ENCODE measurements around the gene JUNB.

The JUNB gene

DNA sequence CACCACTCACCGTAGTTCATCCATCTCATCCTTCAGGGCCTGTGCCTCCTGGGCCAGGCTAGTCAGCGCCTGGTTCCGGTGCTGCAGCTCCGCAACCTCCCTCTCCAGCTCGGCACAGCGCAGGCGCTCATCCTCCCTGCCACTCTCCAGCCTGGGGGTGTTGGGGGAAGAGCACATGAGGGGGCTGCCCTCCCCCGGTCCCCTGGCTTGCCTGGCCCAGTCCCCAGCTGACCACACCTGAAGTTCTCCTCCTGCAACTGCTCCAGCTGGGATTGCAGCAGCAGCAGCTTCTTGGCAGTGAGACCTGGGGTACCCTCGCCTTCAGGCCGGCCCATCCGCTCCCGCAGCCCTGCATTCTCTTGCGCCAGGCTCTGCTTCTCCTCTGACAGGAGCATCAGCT lies 20.4 kb upstream of the JUNB start:
- in situ Hi-C loops (cut with HindIII; ENCODE audit: low pct_ligation_motif_present, low pct_unique_long_range_greater_than_20kb, low sequenced_read_pairs), result no loop called here
- DNase-seq, result no peak

DNA sequence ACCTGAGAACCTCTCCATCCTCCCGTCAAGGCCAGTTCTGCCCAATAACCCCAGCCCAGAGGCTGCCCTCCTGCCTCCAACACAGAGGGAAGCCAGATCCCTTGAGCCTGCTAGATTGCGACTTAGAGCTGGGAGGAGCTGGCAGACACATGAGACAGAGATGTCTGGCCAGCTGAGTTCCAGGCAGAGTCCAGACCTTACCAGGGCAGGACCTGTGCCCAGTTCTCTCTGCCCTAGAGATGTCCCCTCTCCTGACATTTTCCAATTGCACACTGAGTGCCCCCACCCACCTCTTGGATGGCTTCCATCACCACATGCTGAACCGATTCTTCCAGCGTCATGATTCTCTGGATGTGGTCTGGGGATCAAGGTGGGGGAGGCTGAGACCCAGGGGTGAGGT lies 19.0 kb upstream of the JUNB start:
- in situ Hi-C loops (cut with HindIII; ENCODE audit: low pct_ligation_motif_present, low pct_unique_long_range_greater_than_20kb, low sequenced_read_pairs), result no loop called here
- DNase-seq, result no peak

DNA sequence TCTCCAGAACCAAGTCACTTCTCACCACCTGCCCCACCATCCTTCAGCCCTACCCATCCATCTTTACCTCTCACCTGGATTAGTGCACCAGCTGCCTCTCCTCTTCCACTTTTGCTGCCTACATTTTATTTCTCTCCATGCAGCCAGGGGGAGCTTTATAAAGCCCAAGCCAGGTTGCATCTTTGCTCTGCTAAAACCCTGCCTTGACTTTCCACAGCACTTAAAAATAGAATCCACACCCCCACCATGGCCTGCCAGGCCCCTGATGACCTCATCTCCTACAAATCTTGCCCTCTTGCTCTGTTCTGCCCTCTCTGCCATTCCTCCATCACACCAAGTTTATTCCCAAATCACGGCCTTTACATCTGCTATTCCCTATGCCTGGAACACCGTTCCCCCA lies 17.7 kb upstream of the JUNB start:
- DNase-seq, result peak; percentile 54
- in situ Hi-C loops (cut with HindIII; ENCODE audit: low pct_ligation_motif_present, low pct_unique_long_range_greater_than_20kb, low sequenced_read_pairs), result no loop called here

DNA sequence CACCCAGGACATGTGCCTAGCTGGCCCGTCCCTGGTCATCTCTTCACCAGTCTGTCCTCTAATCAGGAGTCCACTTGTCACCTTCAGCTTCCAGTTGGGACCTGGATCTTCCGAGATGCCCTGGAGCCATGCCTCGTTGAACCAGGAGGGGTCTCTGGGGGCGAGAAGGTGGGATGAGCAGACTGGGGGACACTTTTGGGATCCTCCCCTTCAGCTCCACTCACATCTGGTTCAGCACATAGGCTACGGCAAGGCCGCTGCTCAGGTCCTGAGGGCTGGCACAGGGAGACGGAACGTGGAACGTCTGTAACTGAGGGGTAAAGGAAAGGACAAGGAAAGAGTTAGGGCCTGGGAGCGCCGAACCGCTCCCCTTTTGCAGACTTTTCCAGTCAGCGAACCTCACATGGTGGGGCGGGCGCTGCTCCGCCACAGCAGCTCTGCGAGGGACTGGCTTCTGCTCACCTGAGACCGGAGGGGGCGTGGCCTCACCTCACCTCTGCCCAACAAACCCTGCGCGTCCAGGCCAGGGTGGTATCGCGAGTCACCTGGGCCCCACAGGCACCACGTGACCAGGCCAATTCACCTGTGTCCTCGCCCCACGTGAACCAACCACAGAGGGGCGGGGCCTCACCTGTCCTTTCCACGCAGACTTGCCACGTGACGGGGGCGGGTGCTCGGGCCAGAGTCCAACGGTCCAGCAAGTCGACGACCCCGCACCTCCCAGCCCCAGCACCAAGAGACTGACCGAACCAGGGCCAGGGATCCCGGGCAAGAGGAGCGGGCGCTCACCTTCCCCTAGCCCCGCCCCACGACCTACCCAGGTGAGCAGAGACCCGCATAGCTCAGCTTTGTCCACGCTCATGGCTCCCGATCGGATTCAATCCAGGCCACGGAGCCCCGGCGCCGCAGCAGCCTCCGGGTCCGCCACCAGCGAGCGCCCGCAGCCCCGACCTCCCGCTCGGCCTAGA lies 16.4 kb upstream of the JUNB start, which contains the start of gene HOOK2:
Gene HOOK2 (minus strand): TSS at position 965 of the 968 bp plus-strand sequence. CDS start 103 bp downstream, at position 862.
- DNase-seq, result no peak
- in situ Hi-C loops (cut with HindIII; ENCODE audit: low pct_ligation_motif_present, low pct_unique_long_range_greater_than_20kb, low sequenced_read_pairs), result no loop called here

DNA sequence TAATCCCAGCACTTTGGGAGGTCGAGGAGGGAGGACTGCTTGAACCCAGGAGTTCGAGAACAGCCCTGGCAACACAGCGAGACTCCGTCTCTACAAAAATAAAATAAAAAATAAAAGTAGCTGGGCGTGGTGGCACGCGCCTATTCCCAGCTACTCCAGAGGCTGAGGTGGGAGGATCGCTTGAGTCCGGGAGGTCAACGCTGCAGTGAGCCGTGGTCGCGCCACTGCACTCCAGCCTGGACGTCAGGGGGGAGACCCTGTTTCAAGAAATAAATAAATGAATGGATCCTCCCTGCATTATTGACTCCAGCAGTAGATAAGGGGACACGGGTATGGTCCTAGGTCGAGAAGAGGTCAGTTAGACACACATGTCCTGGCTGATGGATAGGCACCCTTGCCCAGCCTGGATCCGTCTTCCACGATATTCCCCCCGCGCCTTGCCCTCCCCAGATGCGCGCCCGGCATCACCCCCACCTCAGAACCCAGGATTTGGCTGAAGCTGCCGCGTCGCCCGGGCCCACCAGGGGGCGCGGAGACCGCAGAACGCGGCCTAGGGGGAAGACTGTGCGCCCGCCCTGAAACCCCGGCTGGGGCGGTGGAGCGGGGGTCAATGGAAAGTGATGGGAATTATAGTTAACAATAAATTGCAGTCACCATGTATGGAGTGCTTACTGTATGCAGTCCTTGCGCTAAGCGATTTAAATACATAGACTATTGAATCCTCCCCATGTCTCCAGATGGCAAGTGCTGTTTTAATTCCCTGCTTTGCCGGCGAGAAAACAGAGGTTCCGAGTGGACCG lies 13.9 kb upstream of the JUNB start:
- in situ Hi-C loops (cut with HindIII; ENCODE audit: low pct_ligation_motif_present, low pct_unique_long_range_greater_than_20kb, low sequenced_read_pairs), result no loop called here
- peak; percentile 71 for DNase-seq

DNA sequence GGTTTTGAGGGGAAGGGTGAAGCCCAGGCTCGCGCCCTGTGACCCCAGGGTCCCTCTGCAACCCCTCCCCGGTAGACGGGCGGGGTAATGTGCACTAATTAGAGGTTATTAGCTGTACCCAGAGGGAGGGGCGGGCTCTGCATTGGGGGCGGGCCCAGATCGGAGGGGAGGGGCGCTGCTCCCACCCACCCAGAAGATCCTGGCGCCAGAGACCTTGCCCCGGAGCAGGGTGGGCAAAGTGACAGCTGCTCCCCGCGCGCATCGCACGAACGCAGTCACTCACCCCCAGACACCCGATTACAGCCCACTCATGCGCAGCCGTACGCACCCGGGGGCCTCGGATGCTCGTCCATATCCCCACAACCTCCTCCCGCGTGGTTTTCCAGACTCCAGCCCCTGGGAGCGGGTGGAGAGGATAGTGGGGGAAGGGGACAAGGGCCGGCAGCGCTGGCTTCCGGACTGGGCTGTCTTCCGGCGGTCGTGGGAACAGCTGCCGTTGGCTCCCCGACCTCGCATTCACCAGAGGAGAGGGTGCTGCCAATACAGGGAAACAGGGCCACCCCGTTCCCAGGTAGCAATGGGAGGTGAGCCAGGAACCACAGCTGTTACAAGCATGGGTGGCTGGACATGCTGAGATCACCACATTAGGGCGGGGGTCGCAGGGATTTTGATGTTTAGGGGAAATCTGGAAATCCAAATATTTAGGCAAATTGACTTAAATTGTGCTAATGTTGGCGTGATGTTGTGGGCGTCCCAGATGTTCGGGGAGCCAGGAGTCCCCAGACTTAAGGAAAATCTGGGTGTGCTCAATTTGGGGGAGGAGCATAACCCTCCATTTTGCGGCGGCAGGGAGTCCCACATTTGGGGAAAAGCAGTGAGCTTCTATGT lies 13.0 kb upstream of the JUNB start:
- peak; percentile 57 for DNase-seq
- in situ Hi-C loops (cut with HindIII; ENCODE audit: low pct_ligation_motif_present, low pct_unique_long_range_greater_than_20kb, low sequenced_read_pairs), result no loop called here

DNA sequence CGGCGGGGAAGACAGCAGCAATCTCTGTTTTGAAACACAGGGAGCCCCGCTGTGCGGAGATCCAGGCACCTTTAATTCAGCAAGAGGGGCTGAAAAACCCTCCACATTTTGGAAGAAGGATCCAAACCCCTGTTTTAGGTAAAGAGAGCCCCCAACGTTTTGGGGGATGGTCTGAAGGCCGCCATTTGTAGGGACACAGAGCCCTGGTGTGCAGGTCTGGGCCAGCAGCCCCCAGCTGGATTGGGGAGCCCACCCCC lies 12.5 kb upstream of the JUNB start:
- DNase-seq, result no peak
- in situ Hi-C loops (cut with HindIII; ENCODE audit: low pct_ligation_motif_present, low pct_unique_long_range_greater_than_20kb, low sequenced_read_pairs), result no loop called here

DNA sequence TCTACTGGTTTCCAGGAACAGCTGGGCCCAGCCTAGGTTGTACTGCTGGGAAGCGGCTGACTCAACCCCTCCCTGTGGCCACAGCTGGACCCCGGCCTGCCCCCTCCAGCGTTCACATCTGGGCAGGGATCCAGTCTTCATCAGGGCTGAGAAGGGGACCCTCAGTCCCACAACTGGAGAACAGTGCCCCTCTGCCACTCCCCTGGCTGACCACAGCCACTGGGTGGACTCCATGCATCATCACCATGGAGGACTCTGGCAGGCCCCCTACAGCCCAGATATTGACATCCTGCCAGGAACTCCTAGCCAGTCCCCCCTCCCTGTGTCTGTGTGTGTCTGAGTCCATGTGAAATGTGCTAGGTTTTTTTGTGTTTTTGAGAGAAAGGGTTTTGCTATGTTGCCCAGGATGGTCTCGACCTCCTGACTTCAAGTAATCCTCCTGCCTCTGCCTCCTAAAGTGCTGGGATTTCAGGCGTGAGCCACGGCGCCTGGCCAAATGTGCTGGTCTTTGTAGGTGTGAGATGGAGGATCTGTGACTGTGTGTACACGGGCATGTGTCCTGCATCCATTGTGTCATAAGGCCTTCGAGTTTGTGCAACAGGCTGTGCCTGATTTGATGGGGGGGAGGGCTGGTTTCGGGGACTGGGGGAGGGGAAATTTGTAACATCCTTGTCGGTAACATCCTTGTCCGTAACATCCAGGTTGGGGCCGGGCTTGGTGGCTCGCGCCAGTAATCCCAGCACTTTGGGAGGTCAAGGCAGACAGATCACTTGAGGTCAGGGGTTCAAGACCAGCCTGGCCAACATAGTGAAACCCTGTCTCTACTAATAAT lies 11.9 kb upstream of the JUNB start:
- in situ Hi-C loops (cut with HindIII; ENCODE audit: low pct_ligation_motif_present, low pct_unique_long_range_greater_than_20kb, low sequenced_read_pairs), result no loop called here
- DNase-seq, result no peak

DNA sequence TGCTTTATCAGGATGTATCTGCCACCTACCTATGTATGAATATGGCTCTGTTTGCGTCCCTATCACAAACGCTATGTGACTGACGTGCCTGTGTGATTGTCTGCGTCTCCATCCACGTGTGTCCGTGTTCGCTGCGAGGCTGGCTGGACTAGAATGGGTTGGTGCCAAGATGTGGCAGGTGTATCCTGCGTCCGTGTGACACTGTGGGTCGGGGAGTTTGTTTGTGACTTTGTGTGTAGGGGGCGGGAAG lies 9.2 kb upstream of the JUNB start:
- no peak for DNase-seq
- in situ Hi-C loops (cut with HindIII; ENCODE audit: low pct_ligation_motif_present, low pct_unique_long_range_greater_than_20kb, low sequenced_read_pairs), result no loop called here

DNA sequence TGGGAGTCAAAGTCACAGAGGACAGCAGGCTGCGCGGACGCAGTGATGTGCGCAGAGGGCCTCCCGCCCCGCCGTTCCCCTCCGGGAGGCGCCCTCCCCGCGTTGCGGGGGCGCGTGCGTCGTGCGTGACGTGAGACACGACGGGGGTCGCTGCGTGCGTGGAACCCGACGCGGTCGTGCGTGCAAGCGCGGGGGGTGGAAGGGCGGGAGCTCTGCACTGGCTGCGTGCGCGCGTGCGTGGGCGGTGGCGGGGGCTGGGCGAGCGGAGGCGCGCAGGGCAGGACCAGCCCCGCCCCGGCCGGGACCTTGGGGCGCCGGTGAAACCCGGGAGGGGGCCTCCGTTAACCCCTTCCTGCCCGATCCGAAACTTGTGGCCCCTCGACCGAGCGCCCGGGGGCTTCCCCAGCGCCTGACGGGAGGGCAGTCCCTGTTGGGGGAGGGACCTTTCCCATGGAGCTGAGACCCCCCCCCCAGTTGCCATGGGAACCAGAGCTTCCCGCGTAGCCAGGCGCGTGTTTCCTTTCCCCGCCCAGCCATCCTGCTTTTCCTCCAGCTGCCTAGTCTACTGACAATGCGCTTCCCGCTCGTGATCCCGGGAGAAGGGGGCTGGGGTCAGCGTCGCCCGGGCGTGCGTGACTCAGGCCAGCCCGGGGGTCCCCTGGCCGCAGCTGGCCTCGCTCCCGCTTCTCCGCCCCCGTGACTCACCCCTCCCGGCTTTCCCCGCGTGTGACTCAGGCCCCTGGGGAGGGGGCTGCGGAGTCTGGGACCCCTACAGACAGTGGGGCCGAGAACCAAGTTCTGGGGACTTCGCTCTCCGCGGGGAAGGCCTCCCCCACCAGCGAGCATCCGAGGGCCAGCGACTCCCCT lies 8.6 kb upstream of the JUNB start:
- DNase-seq, result peak; percentile 52
- in situ Hi-C loops (cut with HindIII; ENCODE audit: low pct_ligation_motif_present, low pct_unique_long_range_greater_than_20kb, low sequenced_read_pairs), result no loop called here

DNA sequence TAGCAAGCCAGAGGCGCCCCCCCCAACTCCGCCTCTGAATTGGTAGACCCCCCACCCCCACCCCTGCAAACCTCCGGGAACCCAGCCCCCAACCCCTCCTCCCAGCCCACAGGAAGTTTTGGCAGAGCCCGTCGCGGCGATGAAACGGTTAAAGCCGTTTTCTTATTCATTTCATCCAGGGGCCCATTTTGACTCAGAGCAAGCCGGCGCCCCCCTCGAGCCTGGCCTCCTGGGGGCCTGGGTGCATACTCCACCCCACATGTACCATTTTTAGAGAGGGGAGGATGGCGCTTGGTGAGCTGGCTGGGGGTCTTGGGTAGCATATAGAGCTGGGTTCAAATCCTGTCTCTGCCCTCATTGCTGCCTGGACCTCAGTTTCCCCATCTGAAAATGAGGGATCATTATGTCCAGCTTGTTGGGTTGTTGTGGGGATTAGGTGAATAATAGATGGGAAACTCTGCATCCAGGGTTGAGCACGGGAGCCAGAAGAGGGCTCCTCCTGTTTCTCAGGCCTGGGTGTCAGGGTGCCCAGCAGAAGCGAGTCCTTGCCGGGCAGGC lies 7.9 kb upstream of the JUNB start:
- no peak for DNase-seq
- in situ Hi-C loops (cut with HindIII; ENCODE audit: low pct_ligation_motif_present, low pct_unique_long_range_greater_than_20kb, low sequenced_read_pairs), result no loop called here

DNA sequence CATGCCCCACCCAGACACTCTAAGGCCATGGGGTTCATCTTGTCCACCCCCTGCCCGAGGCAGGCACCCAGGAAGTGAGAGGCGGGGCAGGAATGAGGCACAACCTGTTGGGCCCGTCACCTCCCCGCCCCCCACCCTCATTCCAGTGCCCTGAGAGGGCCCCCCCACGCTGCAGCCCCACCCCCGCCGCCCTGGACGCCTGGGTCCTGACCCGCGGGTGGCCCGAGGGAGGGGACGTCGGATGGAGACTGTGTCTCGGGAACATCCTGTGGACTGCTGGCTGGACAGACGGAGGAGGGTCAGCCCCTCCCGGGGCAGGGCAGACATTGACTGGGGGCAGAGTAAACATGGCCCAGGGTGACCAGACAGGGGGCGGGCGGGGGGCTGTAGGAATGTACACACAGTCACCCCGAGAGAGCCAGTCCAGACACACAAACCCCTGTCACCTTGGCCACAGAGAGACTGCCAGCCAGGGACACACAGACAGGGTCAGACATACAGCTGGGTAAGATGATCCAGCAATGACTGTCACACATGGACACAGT lies 7.4 kb upstream of the JUNB start:
- no peak for DNase-seq
- in situ Hi-C loops (cut with HindIII; ENCODE audit: low pct_ligation_motif_present, low pct_unique_long_range_greater_than_20kb, low sequenced_read_pairs), result no loop called here

DNA sequence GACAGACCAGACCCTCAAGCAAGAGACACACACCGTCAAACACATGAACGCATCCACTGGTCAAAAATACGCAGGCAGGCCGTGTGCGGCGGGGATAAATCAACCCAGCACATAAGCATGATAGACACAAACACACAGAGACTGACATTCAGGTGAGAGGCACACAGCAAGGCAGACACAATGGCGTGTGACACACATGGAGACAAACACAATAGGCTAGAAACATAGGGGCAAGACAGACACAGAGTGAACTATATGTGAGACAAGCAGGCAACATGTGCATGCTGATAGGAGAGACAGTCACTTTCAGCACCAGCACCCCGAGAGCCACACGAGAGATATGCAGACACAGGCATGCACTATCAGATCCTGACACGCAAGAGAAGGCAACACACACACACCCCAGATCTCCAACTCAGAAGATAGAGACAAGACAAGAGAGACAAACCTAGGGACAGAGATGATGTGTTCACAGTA lies 6.9 kb upstream of the JUNB start:
- DNase-seq, result no peak
- in situ Hi-C loops (cut with HindIII; ENCODE audit: low pct_ligation_motif_present, low pct_unique_long_range_greater_than_20kb, low sequenced_read_pairs), result no loop called here

DNA sequence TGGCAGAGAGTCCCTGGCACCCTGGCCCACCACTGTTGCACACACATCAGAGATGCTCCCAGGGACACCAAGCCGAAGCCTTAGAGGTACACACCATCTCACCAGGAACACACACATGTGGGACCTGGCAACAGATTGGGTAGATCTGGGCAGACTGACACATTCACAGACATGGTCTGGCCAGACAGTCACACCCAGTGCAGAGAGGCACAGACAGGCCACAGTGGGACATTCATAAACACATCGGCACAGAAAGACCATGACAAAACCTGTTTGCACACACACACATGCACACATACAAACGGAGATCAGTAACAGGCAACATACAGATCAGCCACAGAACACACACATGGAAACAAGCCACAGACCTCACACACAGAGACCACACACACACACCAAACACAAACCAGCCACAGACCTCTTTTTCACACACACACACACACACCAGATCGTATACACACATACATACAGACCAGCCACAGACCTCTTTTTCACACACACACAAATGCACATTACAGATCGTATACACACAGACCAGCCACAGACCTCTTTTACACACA lies 6.3 kb upstream of the JUNB start:
- no peak for DNase-seq
- in situ Hi-C loops (cut with HindIII; ENCODE audit: low pct_ligation_motif_present, low pct_unique_long_range_greater_than_20kb, low sequenced_read_pairs), result no loop called here

DNA sequence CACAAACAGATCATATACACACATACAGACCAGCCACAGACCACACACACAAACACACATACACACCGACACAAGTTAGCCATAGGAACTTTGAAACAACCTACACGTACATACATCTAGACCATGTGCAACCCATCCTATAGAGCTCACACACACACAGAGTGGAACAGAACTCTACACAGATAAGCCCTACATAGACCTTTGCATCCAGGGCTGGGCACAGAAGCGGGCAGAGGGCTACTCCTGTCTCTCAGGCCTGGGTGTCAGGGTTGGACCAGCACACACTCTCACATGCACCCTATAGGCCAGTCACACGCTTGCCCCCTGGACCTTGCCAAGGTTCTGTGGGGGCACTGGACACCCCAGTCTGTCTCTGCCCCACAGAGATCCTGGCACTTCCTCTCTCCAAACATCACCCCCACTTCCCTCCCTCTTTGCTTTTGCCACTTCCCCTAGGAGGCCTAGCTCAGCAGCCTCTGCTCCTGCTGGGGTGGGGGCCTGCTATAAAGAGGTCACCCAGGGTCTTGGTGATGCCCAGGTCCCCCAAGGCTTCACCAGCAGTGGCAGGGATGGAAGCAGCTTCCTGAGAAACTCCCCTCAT lies 5.8 kb upstream of the JUNB start:
- in situ Hi-C loops (cut with HindIII; ENCODE audit: low pct_ligation_motif_present, low pct_unique_long_range_greater_than_20kb, low sequenced_read_pairs), result no loop called here
- DNase-seq, result no peak

DNA sequence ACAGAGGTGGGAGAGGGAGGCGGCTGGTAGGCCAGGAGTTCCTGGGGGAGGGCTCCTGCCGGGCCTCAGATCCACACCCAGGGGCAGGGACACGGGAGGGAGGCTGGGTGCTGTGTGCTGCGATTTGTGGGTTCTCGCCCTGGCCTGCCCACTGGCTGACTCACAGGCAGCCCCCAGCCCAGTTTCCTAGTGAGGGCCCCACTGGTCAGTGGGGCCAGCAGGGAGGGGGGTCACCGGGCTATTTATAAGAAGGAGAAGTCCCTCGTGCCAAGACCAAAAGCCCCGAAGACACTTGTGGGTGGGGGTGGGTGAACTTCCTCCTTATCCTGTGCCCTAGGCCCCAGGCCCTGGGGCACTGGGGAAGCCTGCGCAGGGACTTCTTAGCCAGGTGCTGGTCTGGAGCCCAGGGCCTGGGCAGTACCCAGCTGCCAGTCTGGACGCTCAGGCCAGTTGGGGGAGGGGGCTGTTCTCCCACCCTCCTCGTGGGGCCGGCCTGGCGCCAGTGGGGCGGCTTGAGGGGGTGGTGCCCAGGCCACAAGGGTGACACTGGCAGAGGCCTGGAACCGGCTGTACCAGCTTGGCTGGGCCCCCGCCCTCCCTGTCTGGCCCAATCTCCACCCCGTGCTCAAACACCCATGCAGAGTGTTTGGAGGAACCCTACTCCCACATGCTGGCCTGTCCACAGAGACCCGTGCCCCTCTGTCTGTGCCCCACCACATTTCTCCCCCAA lies 5.0 kb upstream of the JUNB start:
- DNase-seq, result no peak
- in situ Hi-C loops (cut with HindIII; ENCODE audit: low pct_ligation_motif_present, low pct_unique_long_range_greater_than_20kb, low sequenced_read_pairs), result no loop called here
